Measurements from ENCODE around the gene ZNF219. TPM values are rescaled to one million over a fixed set of nuclear protein-coding genes. Genes with fewer than 3 reads are reported as not detected.
A peak's percentile ranks its signal among the peaks of the same experiment; 100 is the strongest.

Gene ZNF219
- 43.3 TPM for total RNA-seq (ENCODE audit: insufficient read depth, low replicate concordance)

DNA sequence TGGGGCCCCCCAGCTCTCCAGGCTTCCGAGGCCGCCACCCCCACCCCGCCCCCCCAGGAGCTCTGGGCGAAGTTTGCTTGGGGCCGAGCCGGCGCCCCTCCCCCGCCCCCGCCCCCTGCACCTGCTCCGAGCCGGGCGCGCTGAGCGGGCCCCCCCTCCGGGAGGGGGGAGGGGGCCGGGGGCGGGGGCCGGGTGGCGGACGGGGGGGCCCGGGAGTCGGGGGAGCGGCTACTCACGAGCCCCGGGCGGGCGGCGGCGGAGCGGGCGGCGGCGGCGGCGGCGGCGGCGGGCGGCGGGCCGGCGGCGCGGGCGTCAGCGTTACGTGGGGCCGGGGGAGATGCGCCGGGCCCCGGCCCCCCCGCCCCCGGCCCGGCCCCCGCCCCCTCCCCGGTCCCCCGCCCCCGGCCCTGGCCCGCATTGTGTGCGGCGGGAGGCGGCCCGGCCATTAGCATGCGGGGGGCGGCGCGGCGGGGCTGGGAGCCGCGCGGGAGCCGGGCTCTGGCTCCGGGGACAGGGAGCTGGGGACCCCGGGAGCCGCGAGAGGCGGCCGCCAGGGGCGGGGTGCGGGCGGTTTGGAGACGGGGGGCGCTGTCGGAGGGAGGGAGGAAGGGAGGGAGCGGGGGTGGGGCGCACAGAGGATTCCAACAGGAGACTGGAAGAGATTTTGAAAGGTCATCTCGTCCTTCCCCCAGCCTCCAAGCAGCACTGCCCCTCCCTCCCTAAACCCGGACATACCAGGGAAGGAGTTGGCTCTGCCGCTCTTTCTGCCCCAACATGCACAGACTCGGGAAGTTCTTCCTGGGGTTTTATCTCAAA lies at the start of gene ZNF219:
Gene ZNF219 (minus strand): TSS at position 580 of the 816 bp plus-strand sequence. CDS start 5,064 bp downstream, outside the sequence.
- DNase-seq (ENCODE audit: low spot score) = peak; percentile 90

DNA sequence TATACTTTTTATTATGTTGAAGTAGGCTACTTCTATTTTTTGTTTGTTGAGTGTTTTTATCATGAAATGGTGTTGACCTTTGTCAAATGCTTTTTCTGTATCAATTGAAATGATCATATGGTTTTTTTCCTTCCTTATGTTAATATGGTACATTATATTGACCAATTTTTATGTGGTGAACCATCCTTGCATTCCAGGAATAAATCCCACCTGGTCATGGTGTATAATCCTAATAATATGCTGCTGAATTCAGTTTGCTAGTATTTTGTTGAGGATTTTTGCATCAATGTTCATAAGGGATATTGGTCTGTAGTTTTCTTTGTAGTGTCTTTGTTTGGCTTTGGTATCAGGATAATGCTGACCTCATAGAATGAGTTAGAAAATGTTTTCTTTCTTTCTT lies 47.0 kb upstream of the ZNF219 start:
- DNase-seq (ENCODE audit: low spot score) = no peak

DNA sequence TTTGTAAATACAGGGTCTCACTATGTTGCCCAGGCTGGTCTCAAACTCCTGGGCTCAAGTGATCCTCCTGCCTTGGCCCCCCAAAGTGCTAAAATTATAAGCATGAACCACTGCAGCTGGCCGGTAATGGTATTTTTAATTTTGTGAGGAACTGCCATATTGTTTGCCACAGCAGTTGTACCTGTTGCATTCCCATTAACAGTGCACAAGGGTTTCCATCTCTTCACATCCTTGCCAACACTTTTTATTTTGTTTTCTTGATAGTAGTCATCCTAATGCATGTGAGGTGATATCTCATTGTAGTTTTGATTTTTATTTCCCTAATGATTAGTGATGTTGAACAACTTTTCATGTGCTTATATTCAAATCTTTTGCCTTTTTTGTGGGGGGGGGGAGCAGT lies 43.9 kb upstream of the ZNF219 start:
- DNase-seq (ENCODE audit: low spot score) = no peak

DNA sequence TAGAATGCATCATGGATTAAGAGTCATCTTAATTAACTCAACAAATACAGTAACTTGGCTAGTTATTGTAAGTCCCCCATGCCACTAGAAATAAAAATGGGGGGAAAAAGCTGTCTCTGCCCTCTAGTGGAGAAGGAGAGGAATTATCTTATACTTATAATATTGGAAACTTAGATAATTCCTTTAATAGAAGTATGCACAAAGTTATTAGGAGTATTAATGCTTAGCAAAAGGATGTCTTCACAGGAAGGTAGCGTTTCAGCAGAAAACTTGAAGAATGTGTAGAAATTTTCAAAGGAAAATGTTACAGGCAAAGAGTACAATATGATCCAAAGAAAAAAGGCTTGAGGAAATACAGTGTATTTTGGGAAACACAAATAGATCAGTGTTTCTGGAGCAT lies 37.6 kb upstream of the ZNF219 start:
- no peak for DNase-seq (ENCODE audit: low spot score)

GRCh38 chr14:21133901-21134300 lies 35.4 kb upstream of the ZNF219 start:
- no peak for DNase-seq (ENCODE audit: low spot score)

- DNase-seq (ENCODE audit: low spot score) = no peak
These were observed 25.0 kb upstream of the ZNF219 start for GRCh38 chr14:21123429-21123828.

DNA sequence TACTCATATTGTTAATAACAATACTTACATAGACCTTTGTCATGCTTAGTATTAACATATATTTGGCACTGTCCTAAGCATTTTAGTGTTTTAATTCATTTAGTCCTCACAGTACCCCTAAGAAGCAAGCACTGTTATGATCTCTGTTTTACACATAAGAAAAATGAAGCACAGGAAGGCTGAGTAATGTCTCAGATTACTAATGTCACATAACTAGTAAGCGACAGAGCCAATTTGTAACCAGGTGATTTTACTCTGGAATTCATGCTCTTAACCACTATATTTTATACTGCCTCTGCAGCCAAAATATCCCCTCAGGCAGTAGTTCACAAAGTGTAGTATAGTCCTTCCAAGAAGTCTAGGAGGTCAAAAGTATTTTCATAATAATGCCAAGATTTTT lies 22.7 kb upstream of the ZNF219 start:
- no peak for DNase-seq (ENCODE audit: low spot score)

GRCh38 chr14:21120686-21121085 lies 22.2 kb upstream of the ZNF219 start:
- DNase-seq (ENCODE audit: low spot score) = no peak

- no peak for DNase-seq (ENCODE audit: low spot score)
These were observed 20.5 kb upstream of the ZNF219 start for GRCh38 chr14:21118933-21119332.

DNA sequence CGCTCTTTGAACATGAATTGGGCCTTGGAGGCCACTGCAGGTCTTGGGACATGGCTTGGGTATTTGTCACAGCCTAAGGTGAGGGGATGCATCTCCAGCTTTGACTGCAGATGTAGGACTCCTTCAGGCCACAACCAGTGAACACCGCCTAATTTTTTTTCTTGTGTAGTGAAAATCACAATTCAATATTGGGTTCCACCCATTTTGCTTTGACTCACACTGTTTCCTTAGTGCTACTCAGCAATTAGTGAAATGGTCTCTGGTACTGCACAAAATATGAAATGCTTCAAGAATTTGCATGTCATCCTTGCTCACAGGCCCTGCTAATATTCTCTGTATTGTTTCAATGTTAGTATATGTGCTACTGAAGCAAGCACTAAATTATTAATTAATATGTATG lies 14.9 kb upstream of the ZNF219 start:
- DNase-seq (ENCODE audit: low spot score) = no peak

GRCh38 chr14:21112255-21112654 lies 13.8 kb upstream of the ZNF219 start:
- DNase-seq (ENCODE audit: low spot score) = no peak

DNA sequence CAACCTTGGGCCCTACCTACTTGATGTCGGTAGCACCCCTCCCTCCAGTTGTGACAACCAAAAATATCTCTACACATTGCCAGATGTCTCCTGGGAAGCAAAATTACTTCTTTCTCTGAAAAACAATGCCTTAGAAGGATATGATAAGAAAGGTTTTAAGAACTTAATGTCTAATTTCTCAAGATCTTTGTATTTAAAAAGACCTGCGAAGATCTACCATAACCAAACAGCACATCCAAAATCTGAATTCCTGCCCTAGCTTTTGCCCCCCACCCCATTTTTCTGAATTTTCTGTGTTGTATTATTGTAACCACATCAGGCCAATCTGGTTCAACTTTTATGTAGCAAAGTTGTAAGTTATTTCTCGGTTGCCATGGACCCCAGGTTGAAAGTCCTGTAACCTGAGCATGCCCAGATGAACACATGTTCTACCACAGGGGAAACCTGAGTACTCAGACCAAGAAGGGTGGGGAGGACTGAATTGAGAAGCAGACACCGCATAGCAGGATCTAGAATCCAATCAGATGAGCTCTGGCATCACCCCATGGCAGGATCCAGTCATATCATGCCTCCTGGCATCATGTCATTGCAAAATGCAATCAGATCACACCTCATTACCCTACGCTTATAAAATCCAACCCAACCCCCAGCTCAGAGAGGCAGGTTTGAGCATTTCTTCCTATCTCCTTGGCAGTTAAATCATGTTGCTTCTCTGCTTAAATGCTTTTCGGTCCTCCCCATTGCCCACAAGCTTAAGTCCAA lies 11.1 kb upstream of the ZNF219 start:
- no peak for DNase-seq (ENCODE audit: low spot score)

GRCh38 chr14:21108791-21109190 lies 10.3 kb upstream of the ZNF219 start:
- no peak for DNase-seq (ENCODE audit: low spot score)

DNA sequence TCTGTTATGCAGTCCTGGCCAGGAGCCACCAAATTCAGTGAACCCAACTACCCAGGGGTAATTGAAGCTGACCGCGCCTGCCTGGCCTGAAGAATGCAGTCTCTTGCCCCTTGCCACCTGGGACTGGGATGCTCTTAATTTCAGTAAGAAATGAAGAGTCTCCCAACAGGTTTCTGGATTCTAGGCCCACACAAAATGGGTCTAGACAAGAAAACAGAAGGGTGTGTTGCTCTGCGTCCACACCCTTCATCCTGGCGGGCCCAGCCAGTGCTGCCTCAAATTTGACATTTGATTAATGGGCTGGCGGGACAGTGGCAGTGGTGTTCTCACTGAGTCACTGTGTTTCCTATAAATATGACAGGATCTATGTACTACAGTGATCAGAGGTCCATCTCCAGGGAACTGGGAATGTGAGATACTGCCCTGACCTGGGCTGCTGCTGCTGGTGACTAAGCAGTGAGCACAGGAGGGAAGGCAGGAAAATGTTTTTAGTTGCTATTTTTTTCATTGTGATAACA lies 8.9 kb upstream of the ZNF219 start:
- DNase-seq (ENCODE audit: low spot score) = no peak

DNA sequence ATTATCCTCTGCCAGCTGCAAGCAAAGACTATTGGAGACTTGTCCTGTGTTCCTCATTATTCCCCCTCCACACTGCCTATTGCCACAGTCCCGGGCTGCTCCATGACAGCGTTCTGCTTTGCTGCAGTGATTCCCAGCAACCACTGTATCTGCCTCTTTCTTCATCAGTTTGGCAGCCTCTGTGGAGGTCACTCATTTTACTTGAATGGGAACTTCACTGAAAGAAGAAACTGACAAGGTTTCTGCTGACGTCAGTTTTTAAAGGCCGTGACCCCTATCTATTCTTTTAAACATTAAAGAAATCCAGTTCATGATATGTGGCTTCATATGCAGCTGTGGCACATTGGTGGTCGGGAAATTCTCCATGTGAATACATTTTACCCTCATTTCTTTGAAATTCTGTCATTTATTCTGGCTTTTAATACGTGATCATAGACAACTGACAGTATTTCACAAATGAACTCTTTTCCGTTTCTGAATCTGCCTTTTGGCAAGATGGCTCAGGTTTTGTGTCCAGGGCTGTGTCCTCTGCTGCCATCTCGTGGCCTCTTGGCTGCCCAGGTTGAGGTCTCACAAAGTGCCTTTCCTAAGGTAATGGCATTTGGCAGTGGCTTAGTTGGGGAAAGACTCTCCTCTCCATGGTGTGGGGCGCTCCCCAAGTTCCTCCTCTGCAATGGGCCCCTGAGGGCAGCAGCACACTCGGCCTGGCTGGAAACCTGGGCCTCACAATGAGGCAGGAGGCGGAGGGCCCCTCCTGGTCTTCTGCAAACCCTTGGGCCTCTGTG lies 8.2 kb upstream of the ZNF219 start:
- peak; percentile 86 for DNase-seq (ENCODE audit: low spot score)

- no peak for DNase-seq (ENCODE audit: low spot score)
These were observed 7.7 kb upstream of the ZNF219 start for GRCh38 chr14:21106176-21106497.

GRCh38 chr14:21105095-21105494 lies 6.6 kb upstream of the ZNF219 start:
- no peak for DNase-seq (ENCODE audit: low spot score)

GRCh38 chr14:21104448-21105060 lies 6.1 kb upstream of the ZNF219 start:
- peak; percentile 88 for DNase-seq (ENCODE audit: low spot score)

- DNase-seq (ENCODE audit: low spot score) = peak; percentile 99
These were observed 5.4 kb upstream of the ZNF219 start for GRCh38 chr14:21103710-21104447.

GRCh38 chr14:21103411-21103709 lies 4.9 kb upstream of the ZNF219 start:
- DNase-seq (ENCODE audit: low spot score) = no peak

All from umbilical cord (tissue), 2 donors.